ENCODE data around the gene TBX21.

Gene TBX21

GRCh38 chr17:47741109-47741792 lies 8.2 kb downstream of the TBX21 start:
- DNase-seq (ENCODE audit: low read depth), result no peak
- no peak overlapping the region for H3K4me3 ChIP-seq (ENCODE audit: low read depth, low read length)
- TF ChIP-seq, protein P1, sequence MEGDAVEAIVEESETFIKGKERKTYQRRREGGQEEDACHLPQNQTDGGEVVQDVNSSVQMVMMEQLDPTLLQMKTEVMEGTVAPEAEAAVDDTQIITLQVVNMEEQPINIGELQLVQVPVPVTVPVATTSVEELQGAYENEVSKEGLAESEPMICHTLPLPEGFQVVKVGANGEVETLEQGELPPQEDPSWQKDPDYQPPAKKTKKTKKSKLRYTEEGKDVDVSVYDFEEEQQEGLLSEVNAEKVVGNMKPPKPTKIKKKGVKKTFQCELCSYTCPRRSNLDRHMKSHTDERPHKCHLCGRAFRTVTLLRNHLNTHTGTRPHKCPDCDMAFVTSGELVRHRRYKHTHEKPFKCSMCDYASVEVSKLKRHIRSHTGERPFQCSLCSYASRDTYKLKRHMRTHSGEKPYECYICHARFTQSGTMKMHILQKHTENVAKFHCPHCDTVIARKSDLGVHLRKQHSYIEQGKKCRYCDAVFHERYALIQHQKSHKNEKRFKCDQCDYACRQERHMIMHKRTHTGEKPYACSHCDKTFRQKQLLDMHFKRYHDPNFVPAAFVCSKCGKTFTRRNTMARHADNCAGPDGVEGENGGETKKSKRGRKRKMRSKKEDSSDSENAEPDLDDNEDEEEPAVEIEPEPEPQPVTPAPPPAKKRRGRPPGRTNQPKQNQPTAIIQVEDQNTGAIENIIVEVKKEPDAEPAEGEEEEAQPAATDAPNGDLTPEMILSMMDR (IDR thresholded peaks at IDR 0.05; ENCODE audit: insufficient read depth, low read depth, low read length, missing control alignments), result no peak

DNA sequence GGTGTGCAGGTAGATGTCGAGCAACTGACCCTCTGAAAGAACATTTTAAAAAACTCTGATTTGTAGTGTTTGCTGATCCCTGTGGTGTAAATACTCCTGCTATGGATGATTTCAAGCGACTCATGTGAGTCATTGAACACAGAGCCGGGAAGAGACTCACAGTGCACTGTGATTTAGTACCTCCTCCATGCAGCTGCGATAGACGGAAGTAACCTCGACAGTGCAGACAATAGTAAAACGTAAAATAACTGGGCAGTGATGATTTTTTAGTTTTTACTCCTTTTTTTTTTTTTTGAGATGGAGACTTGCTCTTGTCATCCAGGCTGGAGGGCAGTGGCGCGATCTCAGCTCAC lies 8.7 kb downstream of the TBX21 start:
- TF ChIP-seq, protein P1 (IDR thresholded peaks at IDR 0.05; ENCODE audit: insufficient read depth, low read depth, low read length, missing control alignments), result no peak
- no peak overlapping the region for H3K4me3 ChIP-seq (ENCODE audit: low read depth, low read length)
- no peak for DNase-seq (ENCODE audit: low read depth)

GRCh38 chr17:47742319-47743181 lies 9.5 kb downstream of the TBX21 start:
- TF ChIP-seq, protein P1 (IDR thresholded peaks at IDR 0.05; ENCODE audit: insufficient read depth, low read depth, low read length, missing control alignments), result peak; percentile 63
- H3K4me3 ChIP-seq (ENCODE audit: low read depth, low read length), result no peak overlapping the region
- DNase-seq (ENCODE audit: low read depth), result peak; percentile 37

DNA sequence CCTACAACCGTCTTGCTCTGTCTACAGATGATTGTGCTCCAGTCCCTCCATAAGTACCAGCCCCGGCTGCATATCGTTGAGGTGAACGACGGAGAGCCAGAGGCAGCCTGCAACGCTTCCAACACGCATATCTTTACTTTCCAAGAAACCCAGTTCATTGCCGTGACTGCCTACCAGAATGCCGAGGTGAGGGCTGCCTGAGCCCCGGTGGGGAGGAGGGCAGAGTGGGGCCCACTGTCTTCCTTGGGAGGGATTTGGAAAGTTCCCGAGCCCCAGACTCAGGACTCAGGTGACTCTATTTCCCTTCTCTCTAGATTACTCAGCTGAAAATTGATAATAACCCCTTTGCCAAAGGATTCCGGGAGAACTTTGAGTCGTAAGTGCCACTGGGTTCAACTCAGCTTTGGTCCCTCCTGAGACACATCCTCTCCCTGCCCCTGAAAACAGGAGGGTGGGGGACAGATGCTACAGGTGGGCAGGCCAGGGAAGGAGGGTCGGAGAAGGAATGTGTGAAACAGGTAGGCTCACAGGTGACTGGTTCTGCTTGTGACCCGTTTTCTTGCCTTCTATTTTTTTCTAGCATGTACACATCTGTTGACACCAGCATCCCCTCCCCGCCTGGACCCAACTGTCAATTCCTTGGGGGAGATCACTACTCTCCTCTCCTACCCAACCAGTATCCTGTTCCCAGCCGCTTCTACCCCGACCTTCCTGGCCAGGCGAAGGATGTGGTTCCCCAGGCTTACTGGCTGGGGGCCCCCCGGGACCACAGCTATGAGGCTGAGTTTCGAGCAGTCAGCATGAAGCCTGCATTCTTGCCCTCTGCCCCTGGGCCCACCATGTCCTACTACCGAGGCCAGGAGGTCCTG lies 11.4 kb downstream of the TBX21 start:
- TF ChIP-seq, protein P1 (IDR thresholded peaks at IDR 0.05; ENCODE audit: insufficient read depth, low read depth, low read length, missing control alignments), result no peak
- no peak for DNase-seq (ENCODE audit: low read depth)

DNA sequence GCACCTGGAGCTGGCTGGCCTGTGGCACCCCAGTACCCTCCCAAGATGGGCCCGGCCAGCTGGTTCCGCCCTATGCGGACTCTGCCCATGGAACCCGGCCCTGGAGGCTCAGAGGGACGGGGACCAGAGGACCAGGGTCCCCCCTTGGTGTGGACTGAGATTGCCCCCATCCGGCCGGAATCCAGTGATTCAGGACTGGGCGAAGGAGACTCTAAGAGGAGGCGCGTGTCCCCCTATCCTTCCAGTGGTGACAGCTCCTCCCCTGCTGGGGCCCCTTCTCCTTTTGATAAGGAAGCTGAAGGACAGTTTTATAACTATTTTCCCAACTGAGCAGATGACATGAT lies 12.0 kb downstream of the TBX21 start:
- no peak for DNase-seq (ENCODE audit: low read depth)
- TF ChIP-seq, protein P1 (IDR thresholded peaks at IDR 0.05; ENCODE audit: insufficient read depth, low read depth, low read length, missing control alignments), result no peak
- no peak overlapping the region for H3K4me3 ChIP-seq (ENCODE audit: low read depth, low read length)

More for the DNA sequence above, 11.4 kb downstream of the TBX21 start:
- no peak overlapping the region for H3K4me3 ChIP-seq (ENCODE audit: low read depth, low read length)

DNA sequence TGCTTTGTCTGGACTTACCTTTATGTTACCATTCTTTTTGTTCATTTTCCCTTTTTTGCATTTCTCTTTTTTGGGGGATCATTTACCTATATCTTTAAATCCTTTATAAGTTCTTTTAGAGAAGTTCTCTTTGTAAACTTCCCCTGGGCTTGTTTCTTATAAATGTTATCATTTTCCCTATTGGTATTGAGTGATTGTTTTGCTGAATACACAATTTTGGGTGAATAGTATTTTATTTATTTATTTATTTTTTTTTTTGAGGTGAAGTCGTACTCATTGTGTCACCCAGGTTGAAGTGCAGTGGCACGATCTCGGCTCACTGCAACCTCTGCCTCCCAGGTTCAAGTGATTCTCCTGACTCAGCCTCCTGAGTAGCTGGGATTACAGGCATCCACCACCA lies 18.4 kb downstream of the TBX21 start:
- TF ChIP-seq, protein P1 (IDR thresholded peaks at IDR 0.05; ENCODE audit: insufficient read depth, low read depth, low read length, missing control alignments), result no peak
- no peak overlapping the region for H3K4me3 ChIP-seq (ENCODE audit: low read depth, low read length)
- no peak for DNase-seq (ENCODE audit: low read depth)
